PC-3 (cell line): ENCODE results near the gene ZNF837. TPM values are rescaled to one million over a fixed set of nuclear protein-coding genes. Genes with fewer than 3 reads are reported as not detected.

Experiments used
- ATAC-seq: fragments of 200-7000 bp; cut with Tn5 transposase; 2 replicates; pipeline ENCODE4 v1.9.1; 2020; ENCODE audit warnings: mild to moderate bottlenecking, moderate library complexity
- BruUV-seq: library from RNA; stranded (reverse); fragments of 400-500 nt; replicated peaks from 2 replicates; lab custom pipeline; 2021; lab: Mats Ljungman, UMichigan
- CTCF ChIA-PET: fragments of 300-600 bp; sonication (Branson Sonifier 250); formaldehyde crosslinking; loops from one replicate; lab custom pipeline; 2022; ENCODE audit warnings: antibody characterized with exemption; lab: Charles Lee
- POLR2A ChIA-PET: fragments of 300-600 bp; sonication (Branson Sonifier 250); formaldehyde crosslinking; loops from one replicate; lab custom pipeline; 2022; ENCODE audit warnings: antibody characterized with exemption; ENCODE audit not compliant: unreplicated experiment; lab: Charles Lee
- DNase-seq: peaks from one replicate; pipeline ENCODE4 v3.0.0-alpha.2; 2015
- H2AFZ ChIP-seq: fragments of 300-600 bp; sonication (generic); 2 replicates; pipeline ENCODE4 v1.6.0; 2016; ENCODE audit warnings: antibody characterized with exemption, low read length
- H3F3A ChIP-seq: fragments of 300-600 bp; sonication (generic); one replicate; pipeline ENCODE4 v1.6.0; 2017; ENCODE audit warnings: antibody characterized with exemption, low read length, control low read depth, mild to moderate bottlenecking; ENCODE audit not compliant: unreplicated experiment
- H3K27ac ChIP-seq: fragments of 300-600 bp; sonication (generic); 2 replicates; pipeline ENCODE4 v1.5.1; 2016; ENCODE audit warnings: mild to moderate bottlenecking, low read length
- H3K27me3 ChIP-seq: fragments of 300-600 bp; sonication (generic); 2 replicates; pipeline ENCODE4 v1.6.1; 2016; ENCODE audit warnings: low read length, mixed read lengths
- H3K36me3 ChIP-seq: fragments of 300-600 bp; sonication (generic); 2 replicates; pipeline ENCODE4 v1.6.1; 2016; ENCODE audit warnings: low read depth, mixed run types, low read length, mixed read lengths
- H3K4me1 ChIP-seq: fragments of 300-600 bp; sonication (generic); 2 replicates; pipeline ENCODE4 v1.5.1; 2016; ENCODE audit warnings: low read length; ENCODE audit not compliant: insufficient read depth
- H3K4me2 ChIP-seq: fragments of 300-600 bp; sonication (generic); 2 replicates; pipeline ENCODE4 v1.6.0; 2016; ENCODE audit warnings: low read length
- H3K4me3 ChIP-seq: fragments of 300-600 bp; sonication (generic); 2 replicates; pipeline ENCODE4 v1.5.1; 2016; ENCODE audit warnings: mild to moderate bottlenecking, low read length, mixed read lengths
- H3K79me2 ChIP-seq: fragments of 300-600 bp; sonication (generic); 2 replicates; pipeline ENCODE4 v1.6.1; 2017; ENCODE audit warnings: low read length, mixed read lengths
- H3K9ac ChIP-seq: fragments of 300-600 bp; sonication (generic); 2 replicates; pipeline ENCODE4 v1.6.0; 2016; ENCODE audit warnings: mild to moderate bottlenecking, low read length
- H3K9me2 ChIP-seq: fragments of 300-600 bp; sonication (generic); replicated peaks from 2 replicates; pipeline ENCODE4 v1.6.1; 2016; ENCODE audit warnings: mixed run types, low read length, mixed read lengths
- H3K9me3 ChIP-seq: fragments of 300-600 bp; sonication (generic); 2 replicates; pipeline ENCODE4 v1.6.1; 2016; ENCODE audit warnings: low read length, mixed read lengths
- H4K20me1 ChIP-seq: fragments of 300-600 bp; sonication (generic); 2 replicates; pipeline ENCODE4 v1.6.1; 2016; ENCODE audit warnings: low read length, mixed read lengths
- CTCF ChIP-seq: fragments of 300-600 bp; sonication (generic); conservative IDR thresholded peaks from 2 replicates; pipeline ENCODE4 v1.5.1; 2017; ENCODE audit warnings: antibody characterized with exemption, low read depth, mild to moderate bottlenecking, low read length
- EZH2 ChIP-seq: fragments of 300-600 bp; sonication (generic); IDR thresholded peaks from one replicate; pipeline ENCODE4 v1.6.1; 2017; ENCODE audit warnings: antibody characterized with exemption, mild to moderate bottlenecking, low read length; ENCODE audit not compliant: unreplicated experiment
- EZH2phosphoT487 ChIP-seq: fragments of 300-600 bp; sonication (generic); IDR thresholded peaks from 2 replicates; pipeline ENCODE4 v1.6.1; 2018; ENCODE audit warnings: mild to moderate bottlenecking, antibody characterized with exemption, low read length, borderline replicate concordance
- intact Hi-C: fragments of 100-400 bp; cut with micrococcal nuclease; formaldehyde crosslinking; loops from 2 replicates; pipeline ENCODE4 v1.9.0; 2023
- total RNA-seq: library from RNA; depleted of rRNA; stranded (reverse); fragments of >200 nt; gene quantifications from 2 replicates; pipeline ENCODE4 v1.2.3, GENCODE V29; 2014

Gene ZNF837
- total RNA-seq, 1 experiment from 2014 or later = 9.5 TPM

- Histone ChIP-seq H3K79me2 (no peaks in the 10 kb centered on the region), H4K20me1 (no peaks in the 10 kb centered on the region), H3K4me3 (no peak overlapping the region), H3F3A (no peaks in the 10 kb centered on the region), H3K36me3 (no peaks in the 10 kb centered on the region), H3K4me1 (no peaks in the 10 kb centered on the region), H3K4me2 (no peak overlapping the region), H3K27me3 (peaks cover 26% of the 10 kb centered on the region), H2AFZ (no peak overlapping the region), H3K9me2 (no peaks in the 10 kb centered on the region), H3K9ac (no peak overlapping the region), H3K9me3 (no peaks in the 10 kb centered on the region), H3K27ac (no peak overlapping the region)
- BruUV-seq = no TSS peak
- intact Hi-C loops = no loop called here
- no peak for TF ChIP-seq EZH2phosphoT487
- TF ChIP-seq CTCF = no peak
- TF ChIP-seq EZH2 = no peak
- CTCF ChIA-PET = no interaction called here
- no peak for DNase-seq
- POLR2A ChIA-PET = no interaction called here
- no peak for ATAC-seq
These were observed 29.3 kb downstream of the ZNF837 start for GRCh38 chr19:58351558-58351878.

GRCh38 chr19:58350871-58351557, 29.8 kb downstream of the ZNF837 start:
- peak; percentile 13; the same call in 1 of the 2 replicates for ATAC-seq
- H3K4me3 ChIP-seq = 0 out of 2 replicates have a peak overlapping the region, but pooled peaks have one; percentile 7
- peak overlapping the region; percentile 35 for H3K4me2 ChIP-seq
- no peaks in the 10 kb centered on the region for H3K79me2 ChIP-seq
- H2AFZ ChIP-seq = peak overlapping the region; percentile 57; the same call in 1 of the 2 replicates
- H3K4me1 ChIP-seq = no peaks in the 10 kb centered on the region
- intact Hi-C loops = no loop called here
- TF ChIP-seq EZH2phosphoT487 (no peak), CTCF (no peak), EZH2 (no peak)
- DNase-seq = no peak
- CTCF ChIA-PET = no interaction called here
- H3K27ac ChIP-seq = no peak overlapping the region
- peaks cover 26% of the 10 kb centered on the region for H3K27me3 ChIP-seq
- no peaks in the 10 kb centered on the region for H3F3A ChIP-seq
- H3K9me2 ChIP-seq = no peaks in the 10 kb centered on the region
- POLR2A ChIA-PET = no interaction called here
- no peaks in the 10 kb centered on the region for H3K9me3 ChIP-seq
- BruUV-seq = no TSS peak
- H4K20me1 ChIP-seq = no peaks in the 10 kb centered on the region
- H3K36me3 ChIP-seq = no peaks in the 10 kb centered on the region
- H3K9ac ChIP-seq = no peak overlapping the region
